GM19351 (cell line): ENCODE data around the gene FBRSL1.

Source experiments
- ATAC-seq: cut with Tn5 transposase; IDR thresholded peaks from one replicate; pipeline ENCODE4 v1.9.1; 2021; ENCODE audit warnings: mild to moderate bottlenecking, moderate library complexity; ENCODE audit not compliant: unreplicated experiment

Gene FBRSL1

GRCh38 chr12:132537836-132538662, 48.1 kb downstream of the FBRSL1 start:
- no peak for ATAC-seq

- ATAC-seq = no peak
Observed at GRCh38 chr12:132538663-132538990, 48.7 kb downstream of the FBRSL1 start.

DNA sequence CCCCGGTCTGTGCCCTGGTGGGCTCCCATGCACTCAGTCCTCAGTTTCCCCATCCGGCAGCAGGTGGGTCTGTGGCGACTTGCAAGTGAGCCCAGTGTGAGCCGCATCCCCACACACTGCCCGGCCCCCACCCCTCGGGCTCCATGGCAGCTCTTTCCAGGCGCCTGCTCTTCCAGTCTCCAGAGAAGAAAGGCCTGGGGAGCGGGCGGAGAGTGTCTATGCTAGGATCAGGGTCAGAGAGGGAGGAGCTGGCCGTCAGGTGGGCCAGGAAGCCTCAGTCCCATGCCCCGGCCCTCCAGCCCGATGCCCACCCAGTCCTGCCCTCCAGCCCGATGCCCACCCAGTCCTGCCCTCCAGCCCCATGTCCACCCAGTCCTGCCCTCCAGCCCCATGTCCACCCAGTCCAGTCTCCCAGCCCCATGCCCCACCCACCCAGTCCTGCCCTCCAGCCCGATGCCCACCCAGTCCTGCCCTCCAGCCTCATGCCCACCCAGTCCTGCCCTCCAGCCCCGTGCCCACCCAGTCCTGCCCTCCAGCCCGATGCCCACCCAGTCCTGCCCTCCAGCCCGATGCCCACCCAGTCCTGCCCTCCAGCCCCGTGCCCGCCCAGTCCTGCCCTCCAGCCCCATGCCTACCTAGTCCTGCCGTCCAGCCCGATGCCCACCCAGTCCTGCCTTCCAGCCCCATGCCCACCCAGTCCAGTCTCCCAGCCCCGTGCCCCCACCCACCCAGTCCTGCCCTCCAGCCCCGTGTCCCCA, 49.2 kb downstream of the FBRSL1 start:
- ATAC-seq = no peak

- ATAC-seq = no peak
Observed at GRCh38 chr12:132540436-132540835, 50.5 kb downstream of the FBRSL1 start.

DNA sequence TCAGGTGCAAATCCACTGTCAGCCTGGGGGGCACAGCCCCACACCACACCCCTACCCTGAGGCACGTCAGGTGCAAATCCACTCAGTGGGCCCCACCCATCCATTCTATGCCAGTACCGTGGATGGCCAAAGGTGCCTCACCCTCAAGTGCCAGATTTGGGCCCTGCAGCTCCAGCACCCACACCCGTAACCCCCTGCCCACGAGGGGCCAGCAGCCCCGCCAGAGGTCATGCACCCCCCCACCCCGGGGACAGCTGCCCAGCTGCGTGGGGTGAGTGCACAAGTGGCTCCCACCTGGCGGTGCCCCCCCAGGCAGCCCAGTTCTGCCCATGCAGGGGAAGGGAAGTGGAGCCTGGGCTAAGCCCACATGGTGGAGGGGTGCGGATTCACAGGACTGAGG, 51.2 kb downstream of the FBRSL1 start:
- ATAC-seq = no peak

DNA sequence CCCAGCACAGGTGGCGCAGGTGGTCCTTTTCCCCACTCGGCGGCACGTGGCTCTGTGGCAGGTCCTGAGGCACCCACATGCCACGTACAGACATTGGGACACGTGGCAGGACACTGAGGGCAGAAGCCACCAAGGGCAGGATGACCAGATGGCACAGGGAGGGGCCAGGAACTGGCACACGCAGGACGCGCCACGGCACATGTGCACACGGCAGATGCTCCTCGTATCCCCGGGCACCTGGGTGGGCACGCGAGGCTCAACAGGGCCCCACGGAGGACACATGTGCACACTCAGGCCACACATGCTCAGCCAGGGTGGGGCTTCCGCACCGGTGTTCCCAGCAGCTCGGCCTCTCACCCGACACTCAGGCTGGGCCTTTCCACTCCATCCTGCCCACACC, 52.0 kb downstream of the FBRSL1 start:
- no peak for ATAC-seq

- ATAC-seq = no peak
Observed at GRCh38 chr12:132542661-132543060, 52.7 kb downstream of the FBRSL1 start.

GRCh38 chr12:132543298-132544079, 53.5 kb downstream of the FBRSL1 start:
- no peak for ATAC-seq

- no peak for ATAC-seq
Observed at GRCh38 chr12:132544080-132544397, 54.1 kb downstream of the FBRSL1 start.

GRCh38 chr12:132544498-132544897, 54.5 kb downstream of the FBRSL1 start:
- ATAC-seq = no peak

DNA sequence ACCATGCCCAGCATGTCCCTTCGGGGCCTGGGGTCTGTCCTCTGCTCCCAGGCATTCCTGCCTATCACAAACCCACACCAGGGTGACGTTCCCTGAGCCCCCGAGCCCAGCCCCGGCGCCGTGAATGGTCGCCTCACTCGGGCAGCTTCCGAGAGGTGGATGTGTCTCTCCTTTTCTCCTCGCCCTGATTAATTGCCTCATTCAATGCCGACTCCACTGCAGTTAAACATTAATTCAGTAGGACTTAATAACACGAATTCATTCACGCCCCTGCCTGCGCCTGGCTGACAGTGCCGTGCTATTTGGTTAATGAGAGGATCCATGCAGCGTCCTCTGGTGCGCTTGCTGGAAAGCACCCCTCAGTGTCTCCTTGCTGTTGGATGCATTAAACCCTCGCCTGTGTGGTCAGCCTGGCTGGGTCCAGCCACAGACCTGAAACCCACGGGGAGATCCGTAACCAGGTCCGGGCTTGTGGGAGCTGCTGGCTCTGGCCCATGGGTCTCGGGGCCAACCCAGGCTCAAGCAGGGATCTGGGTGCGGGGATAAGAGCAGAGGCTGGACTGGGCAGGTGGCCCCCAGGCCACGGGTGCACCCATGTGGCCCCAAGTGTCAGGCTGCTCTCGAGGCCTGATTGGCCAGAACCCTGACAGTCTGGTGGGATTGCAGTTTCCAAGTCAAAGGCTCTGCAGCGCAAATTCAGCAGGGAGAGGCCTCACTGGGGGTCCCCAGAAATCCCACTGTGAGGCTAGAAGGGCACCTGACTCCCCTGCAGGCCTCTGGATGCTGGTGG, 55.4 kb downstream of the FBRSL1 start:
- ATAC-seq = no peak

- ATAC-seq = no peak
Observed at GRCh38 chr12:132545955-132546354, 56.0 kb downstream of the FBRSL1 start.

DNA sequence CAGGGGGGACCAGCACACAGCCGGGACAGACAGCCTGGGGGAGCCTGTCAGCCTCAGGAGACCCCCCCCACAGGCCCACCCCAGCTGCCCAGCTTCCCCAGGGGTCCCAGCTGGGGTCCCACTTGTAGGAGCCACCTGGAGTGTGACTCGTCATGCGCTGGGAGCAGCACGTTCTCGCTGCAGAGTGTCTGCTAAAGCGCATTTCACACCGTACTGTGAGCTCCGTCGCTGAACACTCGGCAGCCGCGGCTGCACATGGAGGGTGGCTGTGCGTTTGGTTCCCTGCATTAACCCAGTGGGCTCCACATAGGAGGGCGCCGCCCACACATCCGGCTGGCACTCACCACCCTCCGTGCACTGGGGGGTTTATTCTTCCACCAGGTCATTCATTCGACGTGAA, 56.7 kb downstream of the FBRSL1 start:
- no peak for ATAC-seq

GRCh38 chr12:132547205-132547740, 57.3 kb downstream of the FBRSL1 start:
- no peak for ATAC-seq

DNA sequence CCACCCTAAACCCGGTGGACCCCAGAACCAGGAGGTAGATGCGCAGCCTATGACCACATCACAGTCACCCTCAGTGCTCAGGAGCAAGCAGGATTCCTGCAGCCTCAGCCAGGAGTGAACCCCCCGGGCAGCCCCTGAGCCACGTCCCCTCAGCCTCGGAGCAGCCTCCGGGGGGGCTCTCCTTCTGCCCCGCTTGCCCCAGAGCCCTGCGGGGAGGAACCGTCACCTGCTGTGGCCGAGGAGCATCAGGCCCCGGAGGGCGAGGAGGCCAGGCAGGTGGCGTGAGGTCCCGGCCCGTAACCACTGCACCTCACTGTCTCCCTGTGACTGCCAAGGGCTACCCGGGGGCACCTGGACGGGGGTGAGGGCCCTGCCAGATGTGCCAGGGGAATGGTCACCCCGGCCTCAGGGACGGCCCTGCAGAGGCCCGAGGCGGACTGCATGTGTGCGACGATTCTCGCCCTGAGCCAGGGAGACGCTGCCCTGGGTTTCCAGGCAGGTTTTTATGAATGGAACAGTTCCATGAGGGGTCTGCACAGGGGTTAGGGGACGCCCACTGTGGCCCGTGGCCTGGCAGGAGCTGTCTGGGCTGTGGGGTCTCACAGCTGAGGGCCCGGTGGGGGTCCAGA, 58.6 kb downstream of the FBRSL1 start:
- ATAC-seq = no peak

DNA sequence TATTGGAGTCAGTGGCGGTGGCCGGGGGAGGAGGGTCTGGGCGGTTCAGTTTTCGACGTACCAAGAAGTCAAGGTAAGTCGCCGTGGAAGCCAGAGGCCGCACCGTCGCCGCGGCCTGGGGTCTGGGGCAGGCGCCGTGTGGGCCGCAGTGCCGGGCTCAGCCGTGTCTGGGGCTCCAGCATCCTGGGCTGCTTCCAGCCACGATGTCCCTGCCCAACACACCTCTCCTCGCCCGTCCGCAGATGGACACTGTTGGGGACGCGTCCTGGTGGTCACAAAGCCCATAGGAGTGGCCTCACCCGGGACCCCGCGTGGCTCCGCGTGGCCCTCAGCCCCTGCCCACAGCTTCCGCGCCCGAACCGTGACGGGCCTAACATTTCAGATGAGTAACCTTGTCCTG, 59.1 kb downstream of the FBRSL1 start:
- no peak for ATAC-seq

GRCh38 chr12:132550014-132550802, 60.3 kb downstream of the FBRSL1 start:
- no peak for ATAC-seq

DNA sequence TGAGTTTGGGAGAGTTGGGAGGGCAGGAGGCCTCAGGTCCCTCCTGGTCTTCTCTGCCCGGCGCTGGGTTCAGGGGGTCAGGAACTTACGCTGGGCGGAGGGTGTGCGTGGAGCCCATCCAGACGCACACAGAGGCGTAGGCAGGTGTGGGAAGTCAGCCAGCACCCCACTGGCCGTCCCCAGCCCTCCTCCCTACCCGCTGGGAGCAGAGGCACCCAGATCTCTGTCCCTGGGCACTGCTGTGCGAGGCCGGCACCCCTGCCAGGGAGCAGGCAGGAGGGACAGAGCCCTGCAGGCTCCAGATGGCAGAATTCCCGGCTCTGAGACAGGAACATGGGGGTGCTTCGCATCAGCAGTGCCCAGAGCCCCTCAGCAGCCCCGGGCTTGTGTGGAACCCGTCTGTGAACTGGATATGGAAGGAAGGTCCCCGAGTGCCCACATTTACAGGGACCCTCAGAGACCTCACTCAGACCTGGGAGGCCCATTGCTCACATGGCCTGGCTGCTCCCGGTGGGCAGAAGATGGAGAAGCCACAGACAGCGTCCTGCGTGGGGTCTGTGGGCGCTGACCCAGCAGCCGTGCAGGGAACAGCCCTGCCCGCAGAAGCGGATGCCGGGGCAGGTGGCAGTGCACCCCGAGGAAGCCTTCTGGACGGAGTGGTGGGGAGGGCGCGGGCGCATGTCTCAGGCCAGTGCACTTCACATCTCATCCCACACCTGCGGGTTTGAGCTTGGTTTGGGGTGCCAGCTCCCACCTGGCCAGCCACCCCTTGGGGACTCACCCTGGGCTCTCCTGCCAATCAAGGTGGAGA, 61.1 kb downstream of the FBRSL1 start:
- no peak for ATAC-seq

DNA sequence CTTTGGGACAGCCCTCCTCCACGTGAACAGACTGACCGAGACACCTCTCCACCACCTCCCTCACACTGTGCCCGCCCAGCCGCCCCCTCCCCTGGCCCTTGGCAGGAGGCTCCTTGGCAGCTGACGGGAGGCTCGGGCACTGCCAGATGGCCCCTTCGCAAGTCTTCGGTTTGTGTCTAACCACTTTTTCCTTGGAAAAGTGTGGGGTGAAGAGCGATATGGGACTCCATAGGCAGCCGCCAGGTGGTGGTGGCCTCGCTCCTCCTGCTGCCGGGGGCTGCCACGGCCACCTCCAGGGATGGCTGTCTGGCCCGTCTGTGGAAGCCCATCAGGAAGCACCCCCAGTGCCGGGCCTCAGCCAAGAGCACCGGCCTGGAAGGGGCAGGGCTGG, 61.7 kb downstream of the FBRSL1 start:
- ATAC-seq = no peak
